GM23248 (cell line): ENCODE results near the gene DENND1A. TPM values are rescaled to one million over a fixed set of nuclear protein-coding genes. Genes with fewer than 3 reads are reported as not detected.
"Not testable (repeated sequence)": the region's sequence is repeated elsewhere in the genome, so short reads cannot be mapped to it uniquely, and the experiment has no call there.

Source experiments
- DNase-seq: peaks from one replicate; pipeline ENCODE4 v3.0.0-alpha.2; 2015
- H2AFZ ChIP-seq: fragments of 200-600 bp; sonication (generic); 2 replicates; pipeline ENCODE4 v1.6.1; 2016; ENCODE audit warnings: antibody characterized with exemption
- H3F3A ChIP-seq: fragments of 200-600 bp; sonication (generic); 2 replicates; pipeline ENCODE4 v1.6.1; 2016; ENCODE audit warnings: mild to moderate bottlenecking, antibody characterized with exemption, mixed run types; ENCODE audit not compliant: insufficient read depth
- H3K27ac ChIP-seq: fragments of 200-600 bp; sonication (generic); 2 replicates; pipeline ENCODE4 v1.5.1; 2016; ENCODE audit warnings: mild to moderate bottlenecking
- H3K27me3 ChIP-seq: fragments of 200-600 bp; sonication (generic); replicated peaks from 2 replicates; pipeline ENCODE4 v1.6.1; 2016; ENCODE audit warnings: mild to moderate bottlenecking; ENCODE audit not compliant: insufficient read depth
- H3K36me3 ChIP-seq: fragments of 200-600 bp; sonication (generic); 2 replicates; pipeline ENCODE4 v1.6.1; 2016; ENCODE audit warnings: low read depth, mild to moderate bottlenecking
- H3K4me1 ChIP-seq: fragments of 200-600 bp; sonication (generic); 2 replicates; pipeline ENCODE4 v1.6.1; 2016; ENCODE audit warnings: mild to moderate bottlenecking; ENCODE audit not compliant: insufficient read depth
- H3K4me2 ChIP-seq: fragments of 200-600 bp; sonication (generic); one replicate; pipeline ENCODE4 v1.6.1; 2016; ENCODE audit warnings: mild to moderate bottlenecking; ENCODE audit not compliant: unreplicated experiment
- H3K4me3 ChIP-seq: fragments of 200-600 bp; sonication (generic); 2 replicates; pipeline ENCODE4 v1.5.1; 2016; ENCODE audit warnings: mild to moderate bottlenecking
- H3K79me2 ChIP-seq: fragments of 200-600 bp; sonication (generic); 2 replicates; pipeline ENCODE4 v1.6.1; 2016; ENCODE audit warnings: mild to moderate bottlenecking; ENCODE audit not compliant: insufficient read depth
- H3K9ac ChIP-seq: fragments of 200-600 bp; sonication (generic); 2 replicates; pipeline ENCODE4 v1.6.1; 2016; ENCODE audit warnings: mild to moderate bottlenecking
- H3K9me2 ChIP-seq: fragments of 200-600 bp; sonication (generic); 2 replicates; pipeline ENCODE4 v1.6.1; 2016; ENCODE audit warnings: mixed run types, mild to moderate bottlenecking, moderate library complexity; ENCODE audit not compliant: insufficient read depth
- H3K9me3 ChIP-seq: fragments of 200-600 bp; sonication (generic); one replicate; pipeline ENCODE4 v1.6.1; 2017; ENCODE audit warnings: low read depth
- H4K20me1 ChIP-seq: fragments of 200-600 bp; sonication (generic); 2 replicates; pipeline ENCODE4 v1.6.0; 2016; ENCODE audit not compliant: insufficient read depth
- EZH2 ChIP-seq: fragments of 200-600 bp; sonication (generic); IDR thresholded peaks from 2 replicates; pipeline ENCODE4 v1.6.1; 2018; ENCODE audit warnings: antibody characterized with exemption, mild to moderate bottlenecking; ENCODE audit not compliant: insufficient read depth, poor library complexity, severe bottlenecking
- EZH2phosphoT487 ChIP-seq: fragments of 200-600 bp; sonication (generic); IDR thresholded peaks from 2 replicates; pipeline ENCODE4 v1.6.1; 2018; ENCODE audit warnings: antibody characterized with exemption, moderate library complexity, mild to moderate bottlenecking, low read depth; ENCODE audit not compliant: insufficient read depth
- WGBS, 2 experiments: methylation state at CpG; one replicate each; pipeline ENCODE4 v1.1.6; 2015 to 2017; ENCODE audit warnings: low lambda C conversion rate in 2 of 2, low coverage in 1 of 2; ENCODE audit errors: missing lambda C conversion rate in 2 of 2; 5-methylcytosine and 5-hydroxymethylcytosine counted together
- in situ Hi-C: fragments of 300-500 bp; cut with MboI; formaldehyde crosslinking; loops from 2 replicates; pipeline ENCODE4 v1.15.0; 2020
- polyA plus RNA-seq: library from polyadenylated mRNA; unstranded; fragments of >200 nt; fragmentation: Nextera tagmentation; extraction: Ambion mirVana; gene quantifications from 2 replicates; pipeline ENCODE4 v1.2.1, GENCODE V29; 2016
- total RNA-seq: library from RNA; depleted of rRNA; stranded (reverse); fragments of >200 nt; shearing (Covaris generic); gene quantifications from 2 replicates; pipeline ENCODE4 v1.2.3, GENCODE V29; 2014

DENND1A gene
- total and polyA plus RNA-seq, 2 experiments from 2014 or later, result 13.2 to 16.4 TPM

GRCh38 chr9:123893115-123893514, 36.8 kb downstream of the DENND1A start:
- Histone ChIP-seq H3K36me3 (no peaks in the 10 kb centered on the region), H4K20me1 (peaks cover 4% of the 10 kb centered on the region; the same call in 1 of the 2 replicates), H2AFZ (no peak overlapping the region), H3K27me3 (no peaks in the 10 kb centered on the region), H3K4me2 (no peak overlapping the region), H3K27ac (no peak overlapping the region), H3K4me1 (peaks cover 13% of the 10 kb centered on the region; the same call in 1 of the 2 replicates), H3K9ac (no peak overlapping the region), H3K9me2 (no peaks in the 10 kb centered on the region), H3F3A (peaks cover 10% of the 10 kb centered on the region; the same call in 1 of the 2 replicates), H3K4me3 (no peak overlapping the region), H3K9me3 (no peaks in the 10 kb centered on the region), H3K79me2 (peaks cover 75% of the 10 kb centered on the region)
- TF ChIP-seq EZH2phosphoT487, result no peak
- TF ChIP-seq EZH2, result no peak
- DNase-seq, result no peak
- WGBS, 2 experiments, result 88 to 89% methylated on average over 3 of the region's 3 CpGs
- in situ Hi-C loops, result no loop called here

GRCh38 chr9:123887837-123888236, 42.1 kb downstream of the DENND1A start:
- H3K9me3 ChIP-seq, result no peaks in the 10 kb centered on the region
- no peak for DNase-seq
- TF ChIP-seq EZH2 (no peak), EZH2phosphoT487 (no peak)
- no peaks in the 10 kb centered on the region for H3K9me2 ChIP-seq
- H4K20me1 ChIP-seq, result peaks cover 2% of the 10 kb centered on the region; the same call in 1 of the 2 replicates
- H3F3A ChIP-seq, result peaks cover 7% of the 10 kb centered on the region; the same call in 1 of the 2 replicates
- H3K79me2 ChIP-seq, result peaks cover 75% of the 10 kb centered on the region
- no peak overlapping the region for H2AFZ ChIP-seq
- H3K27me3 ChIP-seq, result no peaks in the 10 kb centered on the region
- in situ Hi-C loops, result no loop called here
- WGBS, 2 experiments, result 55 to 73% methylated on average over 1 of the region's 1 CpG
- no peak overlapping the region for H3K27ac ChIP-seq
- H3K9ac ChIP-seq, result no peak overlapping the region
- H3K36me3 ChIP-seq, result no peaks in the 10 kb centered on the region
- no peak overlapping the region for H3K4me3 ChIP-seq
- H3K4me1 ChIP-seq, result no peaks in the 10 kb centered on the region
- no peak overlapping the region for H3K4me2 ChIP-seq

- H3K9ac ChIP-seq, result not testable (repeated sequence)
Observed at GRCh38 chr9:123885834-123886233, 44.1 kb downstream of the DENND1A start.

GRCh38 chr9:123883634-123884033, 46.3 kb downstream of the DENND1A start:
- Histone ChIP-seq H3K36me3 (no peaks in the 10 kb centered on the region), H2AFZ (no peak overlapping the region), H3K27ac (no peak overlapping the region), H3K9me3 (no peaks in the 10 kb centered on the region), H3K9me2 (no peaks in the 10 kb centered on the region), H3F3A (peaks cover 7% of the 10 kb centered on the region; the same call in 1 of the 2 replicates), H4K20me1 (0 out of 2 replicates have a peak, but pooled peaks cover 2% of the 10 kb centered on the region), H3K4me1 (no peaks in the 10 kb centered on the region), H3K9ac (no peak overlapping the region), H3K4me2 (no peak overlapping the region), H3K79me2 (peaks cover 61% of the 10 kb centered on the region), H3K4me3 (no peak overlapping the region), H3K27me3 (no peaks in the 10 kb centered on the region)
- in situ Hi-C loops, result no loop called here
- 100% methylated on average over 1 of the region's 1 CpG for WGBS, 2 experiments
- no peak for TF ChIP-seq EZH2phosphoT487
- no peak for TF ChIP-seq EZH2
- peak; percentile 56 for DNase-seq

More at GRCh38 chr9:123885834-123886233, 44.1 kb downstream of the DENND1A start:
- H3K36me3 ChIP-seq, H3K4me2 ChIP-seq, in situ Hi-C loops, H3K4me3 ChIP-seq, H3K4me1 ChIP-seq, H2AFZ ChIP-seq, H3K9me2 ChIP-seq, H3K9me3 ChIP-seq, DNase-seq, H3F3A ChIP-seq, H3K27me3 ChIP-seq, H4K20me1 ChIP-seq, H3K27ac ChIP-seq: not testable (repeated sequence)
- H3K79me2 ChIP-seq, result peaks cover 72% of the 10 kb centered on the region
- WGBS, 2 experiments, result 93 to 94% methylated on average over 6 of the region's 6 CpGs

GRCh38 chr9:123881604-123882003, 48.3 kb downstream of the DENND1A start:
- 0 out of 2 replicates have a peak, but pooled peaks cover 2% of the 10 kb centered on the region for H4K20me1 ChIP-seq

More at GRCh38 chr9:123881604-123882003, 48.3 kb downstream of the DENND1A start:
- Histone ChIP-seq H3K4me1 (no peaks in the 10 kb centered on the region), H3K9ac (no peak overlapping the region), H3K9me3 (no peaks in the 10 kb centered on the region), H3K27me3 (no peaks in the 10 kb centered on the region), H2AFZ (no peak overlapping the region), H3K9me2 (no peaks in the 10 kb centered on the region), H3K36me3 (peaks cover 2% of the 10 kb centered on the region; the same call in 1 of the 2 replicates), H3F3A (peaks cover 7% of the 10 kb centered on the region; the same call in 1 of the 2 replicates), H3K79me2 (peaks cover 55% of the 10 kb centered on the region), H3K4me2 (no peak overlapping the region), H3K4me3 (no peak overlapping the region), H3K27ac (no peak overlapping the region)
- TF ChIP-seq EZH2phosphoT487 (no peak), EZH2 (no peak)
- in situ Hi-C loops, result no loop called here
- WGBS, 2 experiments, result 92 to 98% methylated on average over 4 of the region's 4 CpGs
- no peak for DNase-seq
